HG02981 (cell line): ENCODE data around the gene PTBP2.
"Not testable (repeated sequence)": the region's sequence is repeated elsewhere in the genome, so short reads cannot be mapped to it uniquely, and the experiment has no call there.

ENCODE experiments used
- ATAC-seq: cut with Tn5 transposase; IDR thresholded peaks from one replicate; pipeline ENCODE4 v1.9.1; 2021; ENCODE audit warnings: mild to moderate bottlenecking, moderate library complexity; ENCODE audit not compliant: unreplicated experiment

The PTBP2 gene

DNA sequence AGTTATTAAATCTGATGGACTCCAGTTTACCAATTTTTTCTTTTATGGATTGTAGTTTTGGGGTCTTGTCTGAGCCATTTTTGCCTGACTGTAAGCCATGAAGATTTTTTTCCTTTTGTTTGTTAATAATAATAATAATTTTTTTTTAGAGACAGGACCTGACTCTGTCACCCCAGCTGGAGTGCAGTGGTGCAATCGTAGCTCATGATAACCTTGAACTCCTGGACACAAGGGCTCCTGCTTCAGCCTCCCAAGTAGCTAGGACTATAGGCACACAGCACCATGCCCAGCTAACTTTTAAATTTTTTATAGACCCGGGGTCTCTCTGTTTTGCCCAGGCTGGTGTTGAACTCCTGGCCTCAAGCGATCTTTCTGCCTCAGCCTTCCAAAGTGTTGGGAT lies 6.3 kb downstream of the PTBP2 start:
- no peak for ATAC-seq

DNA sequence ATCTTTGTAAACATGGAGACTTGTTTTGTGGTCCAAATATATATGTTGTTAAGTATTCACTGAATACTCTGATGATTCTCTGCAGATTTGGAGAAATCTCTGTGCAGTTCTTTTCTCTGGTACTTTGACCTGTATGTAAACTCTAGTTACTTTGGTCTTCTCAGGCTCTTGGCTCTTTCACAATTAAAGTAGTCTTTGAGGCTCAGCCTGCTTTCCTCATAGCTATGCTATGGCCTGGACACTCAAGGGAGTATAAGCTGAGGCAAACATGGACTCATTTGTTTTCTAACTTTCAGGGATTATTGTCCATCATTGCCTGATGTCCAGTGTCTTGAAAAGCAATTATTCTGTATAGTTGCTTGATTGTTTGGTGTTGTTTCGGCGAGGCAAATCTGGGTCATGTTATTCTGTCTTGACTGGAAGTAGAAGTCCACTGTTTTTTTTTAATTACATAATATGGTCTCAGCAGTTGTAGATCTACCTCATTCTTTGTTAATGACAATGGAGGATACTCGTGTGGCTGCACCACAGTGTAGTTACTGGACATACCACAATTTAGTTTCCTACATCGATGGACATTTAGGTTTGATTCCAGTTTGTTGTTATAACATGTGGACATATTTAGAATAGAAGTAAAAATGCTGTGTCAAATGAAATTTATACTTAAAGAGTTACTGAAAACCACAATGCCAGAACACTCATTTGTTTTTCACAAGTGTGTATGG lies 9.2 kb downstream of the PTBP2 start:
- no peak for ATAC-seq

DNA sequence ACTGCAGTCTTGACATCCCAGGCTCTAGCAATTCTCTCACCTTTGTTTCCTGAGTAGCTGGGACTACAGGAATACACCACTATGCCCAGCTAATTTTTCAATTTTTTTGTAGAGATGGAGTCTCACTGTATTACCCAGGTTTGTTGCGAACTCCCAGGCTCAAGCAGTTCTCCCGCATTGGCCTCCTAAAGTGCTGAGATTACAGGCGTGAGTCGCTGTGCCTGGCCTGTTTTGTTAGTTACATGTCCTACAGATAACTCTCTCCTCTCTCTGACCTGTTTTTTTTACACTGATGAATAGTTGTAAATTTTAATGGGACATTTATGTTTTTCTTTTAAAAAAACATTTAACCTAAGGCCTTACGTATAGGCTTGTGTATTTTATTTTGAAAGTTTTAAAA lies 19.8 kb downstream of the PTBP2 start:
- ATAC-seq: no peak

DNA sequence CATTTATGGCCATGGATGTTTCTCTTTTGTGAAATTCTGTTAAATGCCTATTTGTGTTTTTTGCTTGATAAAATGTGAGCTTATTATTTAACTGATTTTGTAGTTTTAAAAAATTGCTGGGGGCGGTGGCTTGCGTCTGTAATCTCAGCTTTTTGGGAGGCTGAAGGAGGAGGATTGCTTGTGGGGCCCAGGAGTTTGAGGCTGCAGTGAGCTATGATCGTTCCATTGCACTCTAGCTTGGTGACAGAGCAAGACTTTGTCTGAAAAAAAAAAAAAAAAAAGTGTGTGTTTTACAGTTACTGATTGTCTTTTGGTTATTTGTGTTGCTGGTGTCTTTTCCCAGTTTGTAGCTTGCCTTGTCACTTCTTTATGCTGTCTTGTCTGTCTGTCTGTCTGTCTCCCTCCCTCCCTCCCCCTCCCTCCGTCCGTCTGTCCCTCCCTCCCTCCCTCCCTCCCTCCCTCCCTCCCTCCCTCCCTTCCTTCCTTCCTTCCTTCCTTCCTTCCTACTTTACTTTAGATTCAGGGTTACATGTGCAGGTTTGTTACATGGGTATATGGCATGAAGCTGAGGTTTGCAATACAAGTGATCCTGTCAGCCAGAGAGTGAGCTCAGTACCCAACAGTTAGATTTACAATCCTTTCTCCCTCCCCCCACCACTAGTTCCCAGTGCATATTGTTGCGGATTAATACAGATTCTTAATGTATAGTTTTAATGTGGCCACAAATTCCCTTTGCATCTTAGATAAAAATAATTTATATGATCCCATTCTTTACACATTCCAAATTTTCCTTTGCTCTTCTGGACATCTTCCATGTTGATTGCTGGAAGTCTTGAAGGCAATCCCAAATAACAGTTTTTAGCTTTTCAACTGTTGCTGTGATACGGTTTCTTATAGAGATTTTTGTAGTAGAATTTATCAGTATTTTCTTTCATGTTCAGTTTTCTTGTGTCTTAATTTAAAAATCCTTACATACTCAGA lies 25.1 kb downstream of the PTBP2 start:
- no peak for ATAC-seq

DNA sequence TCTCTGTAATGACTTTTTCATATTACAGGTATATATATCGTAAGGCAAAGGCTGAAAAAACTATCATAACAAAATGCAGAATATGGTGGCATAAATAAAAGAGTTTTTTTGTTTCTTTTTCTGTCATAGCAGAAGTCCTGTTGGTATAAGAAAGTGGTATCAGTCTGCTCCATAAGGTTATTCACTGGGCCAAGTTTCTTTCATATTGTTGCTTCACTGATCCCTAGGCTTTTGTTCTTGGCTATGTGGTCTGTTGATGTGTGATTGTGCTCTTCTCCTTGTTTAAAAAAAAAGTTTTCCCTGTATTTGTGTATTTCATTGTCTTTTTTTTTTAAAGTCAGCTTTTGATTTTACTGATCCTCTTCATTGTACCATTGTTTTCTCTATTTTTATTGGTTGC lies 26.0 kb downstream of the PTBP2 start:
- ATAC-seq: no peak

DNA sequence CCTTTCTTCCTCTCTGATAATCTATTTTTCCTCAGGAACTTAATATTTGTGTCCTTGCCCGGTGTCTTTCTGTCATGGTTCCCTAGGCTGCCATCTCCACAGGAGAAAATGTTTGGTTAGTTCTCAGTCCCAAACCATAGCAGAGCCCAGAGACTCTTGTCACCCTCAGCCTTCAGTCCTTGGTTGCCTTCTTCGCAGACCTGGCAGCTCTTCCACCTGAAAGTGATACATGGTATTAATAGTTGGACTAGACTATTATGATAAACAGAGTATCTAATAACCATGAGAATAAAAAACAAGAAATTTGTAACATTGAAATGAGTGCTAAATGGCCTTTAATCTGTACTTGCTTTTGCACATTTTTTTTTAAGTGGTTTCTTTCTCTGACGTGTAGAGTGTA lies 26.5 kb downstream of the PTBP2 start:
- no peak for ATAC-seq

DNA sequence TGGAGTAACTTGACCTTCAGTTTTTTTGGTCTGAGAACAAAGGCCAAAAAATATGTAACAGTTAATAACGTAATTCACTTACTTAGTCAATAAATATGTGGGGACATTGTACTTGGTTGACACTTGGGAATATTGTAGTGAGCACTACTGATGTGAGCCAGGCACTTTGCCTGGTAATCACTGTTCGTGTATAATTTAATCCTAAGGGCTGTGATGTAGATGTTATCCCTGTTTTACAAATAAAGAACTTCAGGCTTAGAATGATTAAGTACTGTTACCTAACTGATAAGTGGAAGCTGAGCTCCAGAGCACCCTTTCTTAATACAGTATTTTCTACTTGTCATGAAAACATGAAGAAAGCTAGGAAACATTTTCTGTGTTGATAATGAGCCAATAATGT lies 28.0 kb downstream of the PTBP2 start:
- ATAC-seq: no peak

DNA sequence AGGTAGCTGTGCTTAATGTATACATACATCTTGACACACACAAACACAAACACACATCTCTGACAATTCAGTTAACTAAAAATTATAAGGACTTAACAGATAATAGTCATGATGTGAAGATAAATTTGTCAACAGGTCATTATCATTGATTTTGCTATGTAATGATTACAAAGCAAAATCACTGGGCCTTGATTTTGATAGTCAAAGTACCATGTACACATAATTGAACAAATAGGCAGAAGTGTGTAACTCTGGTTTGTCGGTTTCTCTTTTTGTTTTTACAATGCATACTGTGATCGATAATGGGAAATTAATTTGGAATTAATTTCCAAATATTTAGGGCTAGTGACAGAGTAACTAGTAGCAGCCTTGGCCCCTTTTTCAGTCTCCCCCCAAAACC lies 30.8 kb downstream of the PTBP2 start:
- ATAC-seq: no peak

DNA sequence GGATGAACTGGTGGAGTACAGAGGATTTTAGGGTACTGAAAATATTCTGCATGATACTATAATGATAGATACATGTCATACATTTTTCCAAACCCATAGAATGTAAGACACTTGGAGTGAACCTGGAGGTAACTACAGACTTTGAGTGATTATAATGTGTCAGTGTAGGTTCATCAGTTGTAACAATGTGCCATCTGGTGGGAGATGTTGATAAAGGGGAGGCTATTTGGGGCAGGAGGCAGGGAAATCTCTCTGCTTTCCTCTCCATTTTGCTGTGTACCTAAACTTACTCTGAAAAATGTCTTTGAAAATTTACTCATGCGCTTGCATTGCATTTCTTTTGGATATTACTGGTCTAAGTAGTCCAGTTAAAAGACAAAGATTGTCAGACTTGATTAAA lies 35.2 kb downstream of the PTBP2 start:
- ATAC-seq: no peak

DNA sequence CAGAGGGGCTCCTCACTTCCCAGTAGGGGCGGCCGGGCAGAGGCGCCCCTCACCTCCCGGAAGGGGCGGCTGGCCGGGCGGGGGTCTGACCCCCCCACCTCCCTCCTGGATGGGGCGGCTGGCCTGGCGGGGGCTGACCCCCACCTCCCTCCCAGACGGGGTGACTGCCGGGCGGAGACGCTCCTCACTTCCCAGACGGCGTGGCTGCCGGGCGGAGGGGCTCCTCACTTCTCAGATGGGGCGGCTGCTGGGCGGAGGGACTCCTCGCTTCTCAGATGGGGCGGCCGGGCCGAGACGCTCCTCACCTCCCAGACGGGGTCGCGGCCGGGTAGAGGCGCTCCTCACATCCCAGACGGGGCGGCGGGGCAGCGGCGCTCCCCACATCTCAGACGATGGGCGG lies 41.0 kb downstream of the PTBP2 start:
- ATAC-seq: not testable (repeated sequence)

DNA sequence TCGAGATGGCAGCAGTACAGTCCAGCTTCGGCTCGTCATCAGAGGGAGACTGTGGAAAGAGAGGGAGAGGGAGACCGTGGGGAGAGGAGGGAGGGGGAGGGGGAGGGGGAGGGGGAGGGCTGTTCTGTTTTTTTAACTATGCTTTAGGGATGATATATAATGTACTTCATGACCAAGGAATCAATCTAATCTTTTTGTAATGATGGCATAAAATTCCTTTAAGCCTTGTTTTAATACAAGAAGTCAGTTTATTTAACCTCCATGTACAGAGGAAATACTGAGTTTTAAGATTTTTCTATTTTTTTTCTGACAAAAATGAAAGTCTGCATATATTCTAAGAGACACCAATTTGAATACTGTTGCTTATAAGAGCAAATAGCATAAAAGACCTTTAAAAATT lies 41.9 kb downstream of the PTBP2 start:
- no peak for ATAC-seq

DNA sequence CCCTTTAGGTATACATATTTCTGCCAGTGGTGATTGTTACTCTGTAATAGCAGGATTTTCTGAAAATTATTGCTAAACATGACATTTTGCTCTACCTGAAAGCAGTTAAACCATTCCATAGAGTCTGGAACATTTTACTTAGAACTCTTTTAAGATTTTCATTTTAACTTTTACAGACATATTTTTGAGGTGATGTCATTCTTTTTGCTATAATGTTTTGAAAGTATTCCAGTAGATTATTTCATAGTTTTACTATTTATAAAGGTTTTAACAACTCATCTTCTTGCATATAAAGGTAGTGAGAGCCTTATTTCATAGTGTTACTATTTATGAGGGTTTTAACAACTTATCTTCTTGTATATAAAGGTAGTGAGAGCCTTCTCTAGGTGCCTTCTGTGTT lies 42.9 kb downstream of the PTBP2 start:
- ATAC-seq: no peak

DNA sequence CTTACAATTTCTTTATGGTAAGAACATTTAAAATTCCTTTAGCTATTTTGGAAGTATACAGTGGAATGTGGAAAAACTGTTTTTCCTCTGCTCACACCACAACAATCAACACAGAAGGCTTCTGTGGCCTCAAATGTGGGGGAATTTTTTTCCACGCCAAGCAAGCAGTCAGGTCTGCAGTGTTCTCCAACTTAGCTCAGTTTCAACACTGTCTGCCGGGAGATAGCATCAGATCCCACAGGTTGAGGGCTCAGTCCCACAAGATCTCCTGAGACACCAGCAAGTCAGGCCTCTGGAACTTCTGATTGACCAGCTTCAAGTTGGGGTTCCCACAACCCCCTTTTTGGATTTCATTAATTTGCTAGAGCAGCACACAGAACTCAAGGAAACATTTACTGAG lies 50.3 kb downstream of the PTBP2 start:
- no peak for ATAC-seq

DNA sequence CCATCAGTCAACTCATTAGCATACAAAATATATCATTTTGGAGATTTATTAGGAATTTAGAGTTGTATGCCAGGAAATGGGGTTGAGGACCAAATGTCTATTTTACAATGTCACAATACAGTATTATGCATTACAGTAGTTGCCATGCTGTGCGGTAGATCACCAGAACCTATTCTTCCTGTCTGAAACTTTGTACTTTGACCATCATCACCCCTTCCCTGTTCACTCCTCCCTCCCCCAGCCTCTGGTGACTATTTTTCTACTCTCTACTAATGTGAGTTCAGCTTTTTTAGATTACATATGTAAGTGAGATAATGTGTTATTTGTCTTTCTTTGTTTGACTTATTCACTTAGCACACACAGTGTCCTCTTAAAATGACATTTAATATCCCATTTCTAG lies 50.8 kb downstream of the PTBP2 start:
- ATAC-seq: no peak

DNA sequence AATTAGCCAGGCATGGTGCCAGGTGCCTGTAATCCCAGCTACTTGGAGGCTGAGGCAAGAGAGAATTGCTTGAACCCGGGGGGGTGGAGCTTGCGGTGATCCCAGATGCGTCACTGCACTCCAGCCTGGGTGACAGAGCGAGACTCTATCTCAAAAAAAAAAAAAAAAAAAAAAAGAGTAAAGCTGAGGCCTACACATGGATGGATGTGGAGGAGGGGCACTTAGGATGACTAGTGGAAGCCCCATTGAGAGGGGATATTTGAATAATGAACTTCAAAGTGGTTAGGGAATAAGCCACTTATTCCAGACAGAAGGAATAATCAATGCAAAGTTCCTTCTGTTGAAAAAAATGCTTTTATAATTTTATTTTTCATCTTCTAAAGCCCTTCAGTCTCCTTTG lies 51.4 kb downstream of the PTBP2 start:
- no peak for ATAC-seq

DNA sequence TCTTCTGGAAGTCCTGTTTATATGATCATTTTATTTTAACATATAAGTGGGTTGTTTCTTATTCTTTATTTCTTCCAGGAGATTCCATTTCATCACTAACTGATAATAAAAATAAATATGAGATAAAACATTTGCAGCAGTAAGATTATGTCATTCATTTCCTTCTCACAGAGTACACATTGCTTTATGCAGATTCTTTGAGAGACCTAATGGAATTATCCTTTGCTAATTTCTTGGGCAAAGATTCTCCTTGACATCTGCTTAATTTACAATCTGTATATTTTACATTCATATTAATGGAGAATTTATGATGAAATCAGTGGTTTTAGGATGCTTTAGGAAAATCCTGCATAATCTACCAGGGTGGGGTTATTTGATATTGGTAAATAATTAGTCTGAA lies 60.6 kb downstream of the PTBP2 start:
- ATAC-seq: no peak

DNA sequence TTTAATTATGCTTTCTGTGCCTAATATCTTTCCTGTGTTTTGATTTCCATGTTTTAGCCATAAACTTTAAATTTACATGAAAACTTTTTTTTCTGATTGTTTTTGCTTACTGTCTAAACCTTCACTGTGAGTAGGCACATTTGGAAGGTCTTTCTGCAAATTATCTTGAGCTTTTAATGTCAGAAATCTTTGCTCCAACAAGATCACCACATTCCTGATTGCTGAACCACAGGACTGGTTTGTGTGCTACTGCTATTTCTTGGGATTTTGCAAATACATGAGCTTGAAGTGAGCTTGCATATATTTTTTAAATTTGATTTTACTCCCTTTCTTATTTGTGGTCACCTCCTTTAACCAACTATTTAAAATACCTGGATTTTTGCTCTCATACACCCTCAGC lies 61.3 kb downstream of the PTBP2 start:
- ATAC-seq: no peak

DNA sequence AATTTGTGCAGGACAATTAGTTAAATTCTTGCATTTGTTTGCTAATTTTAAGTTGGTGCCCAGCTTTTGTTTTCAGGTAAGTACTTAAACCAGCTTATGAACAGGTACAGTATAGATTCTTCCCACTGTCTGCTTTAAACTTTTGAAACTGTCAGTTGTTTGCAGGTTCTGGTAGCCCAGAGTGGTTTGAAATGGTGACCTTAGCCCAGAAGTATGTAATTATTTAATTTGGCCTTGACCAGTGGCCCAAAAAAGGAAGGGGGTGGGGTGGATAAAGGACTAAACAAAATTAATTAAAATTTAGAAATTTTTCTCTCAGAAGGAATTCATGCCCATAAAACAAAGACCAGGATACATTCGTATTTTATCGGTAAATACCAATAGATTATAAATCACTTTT lies 69.0 kb downstream of the PTBP2 start:
- ATAC-seq: no peak

DNA sequence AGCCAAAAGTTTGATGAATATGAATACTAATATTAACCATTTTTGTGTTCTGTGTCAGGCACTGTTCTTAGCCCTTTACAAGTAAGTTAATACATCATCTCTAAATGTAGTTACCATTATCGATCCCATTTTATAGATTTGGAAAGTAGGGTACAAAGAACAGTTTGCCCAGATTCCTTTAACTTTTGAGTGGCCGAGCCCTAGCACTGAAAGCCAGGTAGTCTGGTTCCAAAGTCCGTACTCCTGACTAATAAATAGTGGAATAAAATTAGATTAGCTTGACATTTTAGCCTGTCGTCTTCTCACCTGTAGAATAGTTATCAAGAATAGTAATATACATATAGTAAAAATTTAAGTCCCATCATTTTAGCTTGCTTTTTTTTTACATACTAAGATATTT lies 70.6 kb downstream of the PTBP2 start:
- no peak for ATAC-seq

DNA sequence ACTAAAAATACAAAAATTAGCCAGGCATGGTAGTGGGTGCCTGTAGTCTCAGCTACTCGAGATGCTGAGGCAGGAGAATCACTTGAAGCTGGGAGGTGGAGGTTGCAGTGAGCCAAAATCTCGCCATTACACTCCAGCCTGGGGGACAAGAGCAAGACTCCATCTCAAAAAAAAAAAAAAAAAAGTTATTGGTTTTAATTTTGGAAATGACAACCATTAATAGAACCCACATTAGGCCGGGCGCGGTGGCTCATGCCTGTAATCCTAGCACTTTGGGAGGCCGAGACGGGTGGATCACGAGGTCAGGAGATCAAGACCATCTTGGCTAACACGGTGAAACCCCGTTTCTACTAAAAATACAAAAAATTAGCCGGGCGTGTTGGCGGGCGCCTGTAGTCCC lies 80.1 kb downstream of the PTBP2 start:
- not testable (repeated sequence) for ATAC-seq

DNA sequence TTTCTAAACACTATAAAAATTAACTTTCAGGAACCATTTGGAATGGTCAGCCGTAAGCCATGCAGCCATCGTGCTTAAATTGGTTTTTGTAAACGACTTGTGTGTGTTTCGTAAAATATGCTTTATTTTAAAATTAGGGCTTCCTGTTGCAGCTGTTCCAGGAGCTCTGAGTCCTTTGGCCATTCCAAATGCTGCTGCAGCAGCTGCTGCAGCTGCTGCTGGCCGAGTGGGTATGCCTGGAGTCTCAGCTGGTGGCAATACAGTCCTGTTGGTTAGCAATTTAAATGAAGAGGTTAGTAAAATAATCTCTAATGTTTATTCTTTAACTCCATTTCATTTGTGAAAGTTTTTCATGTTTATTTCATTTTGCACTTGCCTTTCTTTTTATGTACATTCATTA lies 83.1 kb downstream of the PTBP2 start:
- no peak for ATAC-seq

DNA sequence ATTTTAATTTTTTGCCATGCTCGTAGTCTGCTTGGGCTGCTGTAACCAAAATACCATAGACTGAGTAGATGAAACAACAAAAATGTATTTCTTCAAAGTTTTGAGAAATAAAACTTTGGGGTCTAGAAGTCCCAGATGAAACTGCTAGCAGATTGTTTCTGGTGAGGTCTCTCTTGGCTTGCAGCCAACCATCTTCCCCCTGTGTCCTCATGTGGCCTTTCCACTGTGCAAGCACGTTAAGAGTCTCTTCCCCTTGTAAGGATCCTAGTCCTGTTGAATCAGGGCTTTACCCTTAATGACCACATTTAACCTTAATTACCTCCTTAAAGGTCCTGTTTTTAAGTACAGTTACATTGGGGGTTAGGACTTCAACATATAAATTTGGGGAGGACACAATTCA lies 86.6 kb downstream of the PTBP2 start:
- ATAC-seq: no peak
